Right lobe of liver (tissue), 6 donors: Measurements from ENCODE around the gene DLST. TPM values are rescaled to one million over a fixed set of nuclear protein-coding genes. Genes with fewer than 3 reads are reported as not detected.

Source experiments
- ATAC-seq, 4 donors: fragments of 200-7000 bp; cut with Tn5 transposase; one replicate each; pipeline ENCODE4 v1.9.1; 2020; ENCODE audit warnings: mild to moderate bottlenecking in 4 of 4, moderate library complexity in 4 of 4
- DNase-seq, 3 donors: peaks; one replicate each; pipeline ENCODE4 v3.0.0-alpha.2; 2020
- H3K27ac ChIP-seq, 3 donors: fragments of 200-600 bp; one replicate each; pipeline ENCODE4 v1.8.0; 2022
- H3K27me3 ChIP-seq, 2 donors: fragments of 200-600 bp; one replicate each; pipeline ENCODE4 v1.8.0; 2022
- H3K36me3 ChIP-seq, 4 donors: fragments of 200-600 bp; sonication (generic) in 1 of 4; one replicate each; pipeline versions ENCODE4 v1.5.1 to v1.8.0; 2017 to 2022; ENCODE audit warnings: control low read depth in 1 of 4
- H3K4me1 ChIP-seq, 4 donors: fragments of 200-600 bp; sonication (generic) in 1 of 4; one replicate each; pipeline versions ENCODE4 v1.5.1 to v1.8.0; 2017 to 2022; ENCODE audit warnings: control low read depth in 1 of 4
- H3K4me3 ChIP-seq, 3 donors: fragments of 200-600 bp; one replicate each; pipeline ENCODE4 v1.8.0; 2022
- H3K9me3 ChIP-seq, 4 donors: fragments of 200-600 bp; sonication (generic) in 1 of 4; one replicate each; pipeline versions ENCODE4 v1.5.1 to v1.8.0; 2017 to 2022; ENCODE audit warnings: control low read depth in 1 of 4
- POLR2A ChIP-seq: fragments of 450-650 bp; IDR thresholded peaks from one replicate; pipeline ENCODE4 v1.6.1; 2017; ENCODE audit warnings: antibody characterized with exemption, mild to moderate bottlenecking
- WGBS: methylation state at CpG from one replicate; pipeline ENCODE4 v1.1.6; 2018; ENCODE audit warnings: low coverage, low lambda C conversion rate; ENCODE audit not compliant: insufficient coverage; ENCODE audit errors: missing lambda C conversion rate; 5-methylcytosine and 5-hydroxymethylcytosine counted together
- intact Hi-C, 2 donors: fragments of 100-400 bp; cut with DNase I; formaldehyde crosslinking; loops; one replicate each; pipeline versions ENCODE4 v1.11.2 to v1.14.1; 2022
- total RNA-seq, 6 experiments: library from RNA; depleted of rRNA in 2 of 6; stranded (reverse); fragments of >200 nt in 2 of 6; fragmentation: NEBNext Ultra II Directional in 3 of 6; extraction: Animal tissue kit (Norgen Biotek cat#: 25700) in 3 of 6; gene quantifications; one replicate each; pipeline versions ENCODE4 v1.1.0 to v1.2.4, GENCODE V29; 2016 to 2023
- TF ChIP-seq, protein P1 (sequence below), 4 donors: fragments of 200-600 bp in 3 of 4; fragments of 450-650 bp in 1 of 4; IDR thresholded peaks; one replicate each; pipeline versions ENCODE4 v1.5.1 to v1.8.0; 2016 to 2022; ENCODE audit warnings: antibody characterized with exemption in 4 of 4, mild to moderate bottlenecking in 2 of 4
- donor health status: DM: no; HTN: yes; CAD: no.
- donor health status: DM: no; HTN: no; CAD: no.
- donor health status: DM: no; HTN: no; CAD: no.
- donor health status: DM: no; HTN: yes; CAD: no.
- donor health status: DM: no; HTN: yes; CAD: no.

DLST gene
- total RNA-seq, 6 experiments from 2014 or later, result 63.8 to 112 (median 68.8) TPM

DNA sequence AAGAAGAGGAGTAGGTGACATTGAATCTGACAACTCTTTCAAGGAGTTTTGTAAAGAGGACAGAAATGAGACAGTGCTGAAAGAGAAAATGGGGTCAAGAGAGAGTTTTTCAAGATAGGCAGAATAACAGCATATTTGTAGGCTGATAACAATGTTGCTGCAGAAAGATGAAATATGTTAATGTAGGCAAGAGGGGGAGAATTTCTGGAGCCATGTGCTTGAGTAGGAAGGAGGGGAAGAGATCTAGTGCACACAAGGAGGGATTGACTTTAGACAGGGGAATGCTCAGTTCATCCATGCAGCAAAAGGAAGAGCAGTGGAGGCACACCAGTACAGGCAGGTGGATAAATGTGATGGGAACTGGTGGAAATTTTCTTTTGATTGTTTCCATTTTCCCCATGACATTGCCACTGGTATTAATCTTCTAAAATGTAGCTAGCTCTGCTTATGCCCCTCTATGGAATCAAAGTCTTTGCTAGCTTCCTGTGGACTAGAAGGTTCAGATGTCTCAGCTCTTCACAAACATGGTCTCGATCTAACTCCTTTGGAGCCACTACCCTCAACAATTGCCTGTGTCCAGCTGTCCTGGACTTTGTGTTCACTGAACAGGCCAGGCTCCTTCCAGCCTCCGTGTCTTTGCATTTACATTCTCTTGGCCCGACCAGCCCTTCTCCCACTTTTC, 14.9 kb upstream of the DLST start:
- WGBS, result 86% methylated on average over 3 of the region's 3 CpGs
- ATAC-seq, result no peak

DNA sequence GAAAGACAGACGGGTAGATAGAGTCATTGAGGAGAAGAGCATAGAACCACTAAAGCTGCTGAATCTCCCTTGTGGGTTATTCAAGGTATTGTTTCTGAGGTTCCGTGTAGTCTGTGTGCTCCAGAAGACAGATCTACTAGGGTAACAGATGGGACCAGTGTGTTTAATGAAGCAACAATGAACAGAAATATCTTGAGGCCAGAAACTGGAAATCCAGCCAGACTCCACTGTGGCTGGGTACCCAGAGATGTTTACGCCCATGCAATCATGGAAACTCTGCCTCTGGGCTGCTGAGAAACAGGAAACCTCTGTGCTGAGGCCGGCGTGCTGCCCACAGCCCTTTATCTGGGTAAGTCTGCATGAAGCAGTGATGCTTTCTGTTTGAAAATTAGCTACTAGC, 14.0 kb upstream of the DLST start:
- 57% methylated on average over 5 of the region's 5 CpGs for WGBS
- Histone ChIP-seq H3K4me1 (no peaks in the 10 kb centered on the region), H3K9me3 (no peaks in the 10 kb centered on the region), H3K36me3 (no peaks in the 10 kb centered on the region), H3K27ac (no peak overlapping the region), H3K4me3 (no peak overlapping the region), H3K27me3 (no peaks in the 10 kb centered on the region)
- ATAC-seq (peak in 2 of 4 donors; percentile 33 to 35), DNase-seq (no peak)
- intact Hi-C loops, result no loop called here
- TF ChIP-seq POLR2A, result no peak
- TF ChIP-seq, protein P1, sequence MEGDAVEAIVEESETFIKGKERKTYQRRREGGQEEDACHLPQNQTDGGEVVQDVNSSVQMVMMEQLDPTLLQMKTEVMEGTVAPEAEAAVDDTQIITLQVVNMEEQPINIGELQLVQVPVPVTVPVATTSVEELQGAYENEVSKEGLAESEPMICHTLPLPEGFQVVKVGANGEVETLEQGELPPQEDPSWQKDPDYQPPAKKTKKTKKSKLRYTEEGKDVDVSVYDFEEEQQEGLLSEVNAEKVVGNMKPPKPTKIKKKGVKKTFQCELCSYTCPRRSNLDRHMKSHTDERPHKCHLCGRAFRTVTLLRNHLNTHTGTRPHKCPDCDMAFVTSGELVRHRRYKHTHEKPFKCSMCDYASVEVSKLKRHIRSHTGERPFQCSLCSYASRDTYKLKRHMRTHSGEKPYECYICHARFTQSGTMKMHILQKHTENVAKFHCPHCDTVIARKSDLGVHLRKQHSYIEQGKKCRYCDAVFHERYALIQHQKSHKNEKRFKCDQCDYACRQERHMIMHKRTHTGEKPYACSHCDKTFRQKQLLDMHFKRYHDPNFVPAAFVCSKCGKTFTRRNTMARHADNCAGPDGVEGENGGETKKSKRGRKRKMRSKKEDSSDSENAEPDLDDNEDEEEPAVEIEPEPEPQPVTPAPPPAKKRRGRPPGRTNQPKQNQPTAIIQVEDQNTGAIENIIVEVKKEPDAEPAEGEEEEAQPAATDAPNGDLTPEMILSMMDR (IDR thresholded peaks at IDR 0.05), result no peak

More for the DNA sequence above, 14.9 kb upstream of the DLST start:
- Histone ChIP-seq H3K27me3 (no peaks in the 10 kb centered on the region), H3K9me3 (no peaks in the 10 kb centered on the region), H3K4me1 (no peaks in the 10 kb centered on the region), H3K4me3 (no peak overlapping the region), H3K36me3 (no peaks in the 10 kb centered on the region), H3K27ac (no peak overlapping the region)
- TF ChIP-seq, protein P1 (IDR thresholded peaks at IDR 0.05), result no peak
- no peak for TF ChIP-seq POLR2A
- intact Hi-C loops, result no loop called here
- DNase-seq, result no peak

DNA sequence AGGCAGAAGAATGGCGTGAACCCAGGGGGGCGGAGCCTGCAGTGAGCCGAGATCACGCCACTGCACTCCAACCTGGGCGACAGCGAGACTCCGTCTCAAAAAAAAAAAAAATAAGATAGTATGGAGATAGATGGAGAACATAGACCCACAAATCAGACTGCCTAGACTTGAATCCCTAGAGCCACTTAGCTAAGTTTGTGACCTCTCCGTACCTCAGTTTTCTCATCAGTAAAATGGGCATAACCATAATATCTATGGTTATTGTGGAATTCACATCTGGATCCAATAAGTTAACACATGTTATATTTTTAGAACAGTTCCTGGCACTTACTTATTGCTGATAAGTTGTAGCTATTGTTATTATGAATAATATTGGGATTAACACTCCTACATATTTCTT, 13.0 kb upstream of the DLST start:
- Histone ChIP-seq H3K36me3 (no peaks in the 10 kb centered on the region), H3K27me3 (no peaks in the 10 kb centered on the region), H3K9me3 (no peaks in the 10 kb centered on the region), H3K4me1 (no peaks in the 10 kb centered on the region), H3K4me3 (no peak overlapping the region), H3K27ac (no peak overlapping the region)
- WGBS, result 79% methylated on average over 8 of the region's 8 CpGs
- no peak for ATAC-seq
- DNase-seq, result no peak
- intact Hi-C loops, result no loop called here
- no peak for TF ChIP-seq POLR2A
- TF ChIP-seq, protein P1 (IDR thresholded peaks at IDR 0.05), result no peak

DNA sequence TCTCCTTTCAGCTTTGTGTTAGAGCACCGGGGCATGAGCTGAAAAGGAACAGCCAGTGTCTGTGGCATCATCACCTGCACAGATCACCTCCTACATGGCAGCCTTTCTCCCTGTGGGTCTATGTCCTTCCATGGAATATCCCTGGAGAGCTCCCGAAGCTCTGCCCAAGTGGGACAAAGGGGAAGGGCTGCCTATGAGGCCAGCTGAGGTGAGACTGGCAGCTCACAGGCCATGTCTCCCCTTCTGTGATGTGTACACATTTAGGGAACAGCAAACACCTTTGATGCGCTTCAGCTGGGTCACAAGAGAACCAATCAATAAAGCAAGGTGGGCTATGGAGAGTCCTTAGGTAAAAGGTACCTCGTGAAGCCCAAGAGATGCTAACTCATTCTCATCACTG, 9.9 kb upstream of the DLST start:
- TF ChIP-seq POLR2A, result no peak
- TF ChIP-seq, protein P1 (IDR thresholded peaks at IDR 0.05), result no peak
- Histone ChIP-seq H3K4me3 (no peak overlapping the region), H3K9me3 (no peaks in the 10 kb centered on the region), H3K27ac (no peak overlapping the region), H3K36me3 (no peaks in the 10 kb centered on the region), H3K4me1 (no peaks in the 10 kb centered on the region), H3K27me3 (no peaks in the 10 kb centered on the region)
- 55% methylated on average over 3 of the region's 4 CpGs for WGBS
- DNase-seq, result peak in 1 of 3 donors; percentile 36
- intact Hi-C loops, result no loop called here
- ATAC-seq, result peak in 3 of 4 donors; percentile 32 to 76 (median 76)
